K562 (cell line): ENCODE measurements around the gene CCDC124. TPM values are rescaled to one million over a fixed set of nuclear protein-coding genes. Genes with fewer than 3 reads are reported as not detected.

ENCODE experiments used
- ESRRA ChIP-seq: fragments of 450-650 bp; IDR thresholded peaks from 2 replicates; pipeline ENCODE4 v1.6.1; 2014; ENCODE audit warnings: low read depth, mild to moderate bottlenecking, moderate library complexity, borderline replicate concordance
- FOXA1 ChIP-seq: fragments of 450-650 bp; IDR thresholded peaks from 2 replicates; pipeline ENCODE4 v1.6.1; 2016; ENCODE audit warnings: mild to moderate bottlenecking, borderline replicate concordance
- FOXK1 ChIP-seq: sonication (generic); formaldehyde crosslinking; IDR thresholded peaks from 2 replicates; pipeline ENCODE4 v1.8.0; 2022; ENCODE audit warnings: missing genetic modification reagents, mild to moderate bottlenecking, borderline replicate concordance
- HDAC2 ChIP-seq: fragments of 450-650 bp; IDR thresholded peaks from 2 replicates; pipeline ENCODE4 v1.6.1; 2016; ENCODE audit warnings: mild to moderate bottlenecking
- ZNF766 ChIP-seq: fragments of 200-800 bp; sonication (Bioruptor generic); conservative IDR thresholded peaks from 2 replicates; pipeline ENCODE4 v1.6.1; 2016; ENCODE audit warnings: missing genetic modification characterization, missing compliant biosample characterization
- ZSCAN32 ChIP-seq: fragments of 450-650 bp; formaldehyde crosslinking; IDR thresholded peaks from 2 replicates; pipeline ENCODE4 v1.4.0; 2020; ENCODE audit warnings: mild to moderate bottlenecking, moderate library complexity
- polyA plus RNA-seq, 8 experiments: library from polyadenylated mRNA; depleted of rRNA in 4 of 8; stranded (reverse) in 5 of 8; unstranded in 3 of 8; fragments of >200 nt; fragmentation: Nextera tagmentation in 2 of 8; fragmentation: Illumina TruSeq in 1 of 8; extraction: Ambion mirVana in 2 of 8; extraction: Trizol in 1 of 8; gene quantifications; 2 replicates each; pipeline versions ENCODE4 v1.2.1 to v1.2.3, GENCODE V29; 2011 to 2014; ENCODE audit warnings: inconsistent platforms in 1 of 8, missing spikeins in 1 of 8
- total RNA-seq, 7 experiments: library from RNA; depleted of rRNA in 6 of 7; stranded (reverse); fragments of >200 nt in 6 of 7; fragmentation: Illumina TruSeq in 2 of 7; extraction: Trizol in 2 of 7; gene quantifications; 2 replicates each; pipeline versions ENCODE4 v1.2.1 to v1.2.3, GENCODE V29; 2011 to 2021; ENCODE audit warnings: low replicate concordance in 1 of 7
- TF ChIP-seq, protein P1 (sequence below), 2 experiments: fragments of 450-650 bp; IDR thresholded peaks; 2 replicates each; pipeline ENCODE4 v1.6.1; 2018; ENCODE audit warnings: mild to moderate bottlenecking in 2 of 2, low read depth in 1 of 2; ENCODE audit not compliant: partially characterized antibody in 2 of 2
- TF ChIP-seq, protein P2 (sequence below): fragments of 200-400 bp; formaldehyde crosslinking; IDR thresholded peaks from 2 replicates; pipeline ENCODE4 v1.6.1; 2017; ENCODE audit warnings: mild to moderate bottlenecking, low read depth, low read length, moderate library complexity
- TF ChIP-seq, protein P3 (sequence below): sonication (generic); formaldehyde crosslinking; IDR thresholded peaks from 2 replicates; pipeline ENCODE4 v1.5.0; 2020; ENCODE audit warnings: missing genetic modification reagents
- TF ChIP-seq, protein P4 (sequence below): sonication (generic); formaldehyde crosslinking; IDR thresholded peaks from 2 replicates; pipeline ENCODE4 v1.8.1; 2023; ENCODE audit warnings: mild to moderate bottlenecking, missing genetic modification reagents
- TF ChIP-seq, protein P5 (sequence below): sonication (generic); formaldehyde crosslinking; IDR thresholded peaks from 2 replicates; pipeline ENCODE4 v1.8.0; 2022; ENCODE audit warnings: mild to moderate bottlenecking, missing genetic modification reagents, borderline replicate concordance
- TF ChIP-seq, protein P6 (sequence below): fragments of 250-450 bp; sonication (Bioruptor Pico); IDR thresholded peaks from 2 replicates; pipeline ENCODE4 v1.8.0; 2021; ENCODE audit warnings: moderate library complexity, mild to moderate bottlenecking, inconsistent platforms

Gene CCDC124
- total and polyA plus RNA-seq, 9 of the 15 experiments (the other 6 are each of a cell fraction or from before 2014, with no cell fraction given) = 5.8 to 234 (median 40.1) TPM

DNA sequence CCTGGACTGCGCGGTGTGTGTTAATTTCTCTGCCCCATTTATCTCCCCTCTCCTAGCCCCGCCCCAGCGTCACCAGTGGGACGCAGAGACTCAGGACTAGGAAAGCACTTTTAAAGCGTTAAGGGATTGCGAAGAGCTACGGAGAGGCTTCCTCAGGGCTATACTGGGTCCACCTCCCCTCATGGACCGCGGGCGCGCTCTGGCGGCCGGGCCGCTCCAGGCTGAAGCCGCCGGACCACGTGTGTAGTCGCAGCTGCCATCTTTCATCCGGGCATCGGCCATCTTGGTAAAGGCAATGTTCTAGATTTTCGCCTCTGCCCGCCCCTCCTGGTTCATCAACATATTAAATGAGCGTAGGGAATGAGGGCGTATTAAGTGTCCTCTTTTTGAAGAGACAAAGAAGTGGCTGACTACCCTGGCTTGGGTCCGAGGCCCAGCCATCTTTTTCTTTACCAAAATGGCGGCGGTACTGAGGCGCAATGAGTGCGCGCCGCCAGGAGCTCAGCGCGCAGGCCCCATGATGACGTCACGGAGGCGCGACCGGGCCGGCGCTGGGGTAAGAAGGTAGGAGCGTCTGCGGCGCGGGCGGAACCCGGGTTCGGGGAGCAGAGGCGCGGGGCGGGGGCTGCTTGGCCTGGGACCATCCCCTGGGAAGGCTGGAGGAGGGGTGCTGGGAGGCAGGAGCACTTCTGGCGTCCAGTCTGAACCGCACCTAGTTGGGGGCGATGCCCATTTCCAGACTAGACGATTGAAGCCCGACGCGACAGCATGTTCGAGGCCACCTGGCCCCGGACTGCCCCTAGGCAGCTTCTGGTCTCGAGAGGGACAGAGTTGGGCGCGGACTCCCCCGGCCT is at the start of gene CCDC124 (continued):
- TF ChIP-seq, protein P1, sequence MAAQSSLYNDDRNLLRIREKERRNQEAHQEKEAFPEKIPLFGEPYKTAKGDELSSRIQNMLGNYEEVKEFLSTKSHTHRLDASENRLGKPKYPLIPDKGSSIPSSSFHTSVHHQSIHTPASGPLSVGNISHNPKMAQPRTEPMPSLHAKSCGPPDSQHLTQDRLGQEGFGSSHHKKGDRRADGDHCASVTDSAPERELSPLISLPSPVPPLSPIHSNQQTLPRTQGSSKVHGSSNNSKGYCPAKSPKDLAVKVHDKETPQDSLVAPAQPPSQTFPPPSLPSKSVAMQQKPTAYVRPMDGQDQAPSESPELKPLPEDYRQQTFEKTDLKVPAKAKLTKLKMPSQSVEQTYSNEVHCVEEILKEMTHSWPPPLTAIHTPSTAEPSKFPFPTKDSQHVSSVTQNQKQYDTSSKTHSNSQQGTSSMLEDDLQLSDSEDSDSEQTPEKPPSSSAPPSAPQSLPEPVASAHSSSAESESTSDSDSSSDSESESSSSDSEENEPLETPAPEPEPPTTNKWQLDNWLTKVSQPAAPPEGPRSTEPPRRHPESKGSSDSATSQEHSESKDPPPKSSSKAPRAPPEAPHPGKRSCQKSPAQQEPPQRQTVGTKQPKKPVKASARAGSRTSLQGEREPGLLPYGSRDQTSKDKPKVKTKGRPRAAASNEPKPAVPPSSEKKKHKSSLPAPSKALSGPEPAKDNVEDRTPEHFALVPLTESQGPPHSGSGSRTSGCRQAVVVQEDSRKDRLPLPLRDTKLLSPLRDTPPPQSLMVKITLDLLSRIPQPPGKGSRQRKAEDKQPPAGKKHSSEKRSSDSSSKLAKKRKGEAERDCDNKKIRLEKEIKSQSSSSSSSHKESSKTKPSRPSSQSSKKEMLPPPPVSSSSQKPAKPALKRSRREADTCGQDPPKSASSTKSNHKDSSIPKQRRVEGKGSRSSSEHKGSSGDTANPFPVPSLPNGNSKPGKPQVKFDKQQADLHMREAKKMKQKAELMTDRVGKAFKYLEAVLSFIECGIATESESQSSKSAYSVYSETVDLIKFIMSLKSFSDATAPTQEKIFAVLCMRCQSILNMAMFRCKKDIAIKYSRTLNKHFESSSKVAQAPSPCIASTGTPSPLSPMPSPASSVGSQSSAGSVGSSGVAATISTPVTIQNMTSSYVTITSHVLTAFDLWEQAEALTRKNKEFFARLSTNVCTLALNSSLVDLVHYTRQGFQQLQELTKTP (IDR thresholded peaks at IDR 0.05; ENCODE audit: low read depth in 1 of 2, partially characterized antibody in 2 of 2) = peak; percentile 79 to 84
- TF ChIP-seq ZNF766 (CRISPR knock-in tag) = peak; percentile 99
- peak; percentile 30; the same call in 1 of the 2 replicates for TF ChIP-seq HDAC2
- no peak for TF ChIP-seq FOXA1
- TF ChIP-seq, protein P2, sequence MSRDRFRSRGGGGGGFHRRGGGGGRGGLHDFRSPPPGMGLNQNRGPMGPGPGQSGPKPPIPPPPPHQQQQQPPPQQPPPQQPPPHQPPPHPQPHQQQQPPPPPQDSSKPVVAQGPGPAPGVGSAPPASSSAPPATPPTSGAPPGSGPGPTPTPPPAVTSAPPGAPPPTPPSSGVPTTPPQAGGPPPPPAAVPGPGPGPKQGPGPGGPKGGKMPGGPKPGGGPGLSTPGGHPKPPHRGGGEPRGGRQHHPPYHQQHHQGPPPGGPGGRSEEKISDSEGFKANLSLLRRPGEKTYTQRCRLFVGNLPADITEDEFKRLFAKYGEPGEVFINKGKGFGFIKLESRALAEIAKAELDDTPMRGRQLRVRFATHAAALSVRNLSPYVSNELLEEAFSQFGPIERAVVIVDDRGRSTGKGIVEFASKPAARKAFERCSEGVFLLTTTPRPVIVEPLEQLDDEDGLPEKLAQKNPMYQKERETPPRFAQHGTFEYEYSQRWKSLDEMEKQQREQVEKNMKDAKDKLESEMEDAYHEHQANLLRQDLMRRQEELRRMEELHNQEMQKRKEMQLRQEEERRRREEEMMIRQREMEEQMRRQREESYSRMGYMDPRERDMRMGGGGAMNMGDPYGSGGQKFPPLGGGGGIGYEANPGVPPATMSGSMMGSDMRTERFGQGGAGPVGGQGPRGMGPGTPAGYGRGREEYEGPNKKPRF = no peak
- peak; percentile 66; the same call in 1 of the 2 replicates for TF ChIP-seq ESRRA
- TF ChIP-seq FOXK1 (CRISPR knock-in tag) = no peak
- TF ChIP-seq, protein P3, sequence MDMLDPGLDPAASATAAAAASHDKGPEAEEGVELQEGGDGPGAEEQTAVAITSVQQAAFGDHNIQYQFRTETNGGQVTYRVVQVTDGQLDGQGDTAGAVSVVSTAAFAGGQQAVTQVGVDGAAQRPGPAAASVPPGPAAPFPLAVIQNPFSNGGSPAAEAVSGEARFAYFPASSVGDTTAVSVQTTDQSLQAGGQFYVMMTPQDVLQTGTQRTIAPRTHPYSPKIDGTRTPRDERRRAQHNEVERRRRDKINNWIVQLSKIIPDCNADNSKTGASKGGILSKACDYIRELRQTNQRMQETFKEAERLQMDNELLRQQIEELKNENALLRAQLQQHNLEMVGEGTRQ (CRISPR knock-in tag) = peak; percentile 91
- TF ChIP-seq, protein P4, sequence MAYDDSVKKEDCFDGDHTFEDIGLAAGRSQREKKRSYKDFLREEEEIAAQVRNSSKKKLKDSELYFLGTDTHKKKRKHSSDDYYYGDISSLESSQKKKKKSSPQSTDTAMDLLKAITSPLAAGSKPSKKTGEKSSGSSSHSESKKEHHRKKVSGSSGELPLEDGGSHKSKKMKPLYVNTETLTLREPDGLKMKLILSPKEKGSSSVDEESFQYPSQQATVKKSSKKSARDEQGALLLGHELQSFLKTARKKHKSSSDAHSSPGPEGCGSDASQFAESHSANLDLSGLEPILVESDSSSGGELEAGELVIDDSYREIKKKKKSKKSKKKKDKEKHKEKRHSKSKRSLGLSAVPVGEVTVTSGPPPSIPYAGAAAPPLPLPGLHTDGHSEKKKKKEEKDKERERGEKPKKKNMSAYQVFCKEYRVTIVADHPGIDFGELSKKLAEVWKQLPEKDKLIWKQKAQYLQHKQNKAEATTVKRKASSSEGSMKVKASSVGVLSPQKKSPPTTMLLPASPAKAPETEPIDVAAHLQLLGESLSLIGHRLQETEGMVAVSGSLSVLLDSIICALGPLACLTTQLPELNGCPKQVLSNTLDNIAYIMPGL (CRISPR knock-in tag) = no peak
- TF ChIP-seq, protein P5, sequence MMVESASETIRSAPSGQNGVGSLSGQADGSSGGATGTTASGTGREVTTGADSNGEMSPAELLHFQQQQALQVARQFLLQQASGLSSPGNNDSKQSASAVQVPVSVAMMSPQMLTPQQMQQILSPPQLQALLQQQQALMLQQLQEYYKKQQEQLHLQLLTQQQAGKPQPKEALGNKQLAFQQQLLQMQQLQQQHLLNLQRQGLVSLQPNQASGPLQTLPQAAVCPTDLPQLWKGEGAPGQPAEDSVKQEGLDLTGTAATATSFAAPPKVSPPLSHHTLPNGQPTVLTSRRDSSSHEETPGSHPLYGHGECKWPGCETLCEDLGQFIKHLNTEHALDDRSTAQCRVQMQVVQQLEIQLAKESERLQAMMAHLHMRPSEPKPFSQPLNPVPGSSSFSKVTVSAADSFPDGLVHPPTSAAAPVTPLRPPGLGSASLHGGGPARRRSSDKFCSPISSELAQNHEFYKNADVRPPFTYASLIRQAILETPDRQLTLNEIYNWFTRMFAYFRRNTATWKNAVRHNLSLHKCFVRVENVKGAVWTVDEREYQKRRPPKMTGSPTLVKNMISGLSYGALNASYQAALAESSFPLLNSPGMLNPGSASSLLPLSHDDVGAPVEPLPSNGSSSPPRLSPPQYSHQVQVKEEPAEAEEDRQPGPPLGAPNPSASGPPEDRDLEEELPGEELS (CRISPR knock-in tag) = no peak
- TF ChIP-seq ZSCAN32 (CRISPR knock-in tag) = 0 out of 2 replicates have a peak, but pooled peaks have one; percentile 61
- TF ChIP-seq, protein P6, sequence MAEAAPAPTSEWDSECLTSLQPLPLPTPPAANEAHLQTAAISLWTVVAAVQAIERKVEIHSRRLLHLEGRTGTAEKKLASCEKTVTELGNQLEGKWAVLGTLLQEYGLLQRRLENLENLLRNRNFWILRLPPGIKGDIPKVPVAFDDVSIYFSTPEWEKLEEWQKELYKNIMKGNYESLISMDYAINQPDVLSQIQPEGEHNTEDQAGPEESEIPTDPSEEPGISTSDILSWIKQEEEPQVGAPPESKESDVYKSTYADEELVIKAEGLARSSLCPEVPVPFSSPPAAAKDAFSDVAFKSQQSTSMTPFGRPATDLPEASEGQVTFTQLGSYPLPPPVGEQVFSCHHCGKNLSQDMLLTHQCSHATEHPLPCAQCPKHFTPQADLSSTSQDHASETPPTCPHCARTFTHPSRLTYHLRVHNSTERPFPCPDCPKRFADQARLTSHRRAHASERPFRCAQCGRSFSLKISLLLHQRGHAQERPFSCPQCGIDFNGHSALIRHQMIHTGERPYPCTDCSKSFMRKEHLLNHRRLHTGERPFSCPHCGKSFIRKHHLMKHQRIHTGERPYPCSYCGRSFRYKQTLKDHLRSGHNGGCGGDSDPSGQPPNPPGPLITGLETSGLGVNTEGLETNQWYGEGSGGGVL (CRISPR knock-in tag) = no peak
